GM18867 (cell line): ENCODE results near the gene APOC1.
"Not testable (repeated sequence)": the region's sequence is repeated elsewhere in the genome, so short reads cannot be mapped to it uniquely, and the experiment has no call there.

Experiments used
- ATAC-seq: cut with Tn5 transposase; IDR thresholded peaks from one replicate; pipeline ENCODE4 v1.9.1; 2021; ENCODE audit warnings: mild to moderate bottlenecking, moderate library complexity; ENCODE audit not compliant: unreplicated experiment

Gene APOC1

DNA sequence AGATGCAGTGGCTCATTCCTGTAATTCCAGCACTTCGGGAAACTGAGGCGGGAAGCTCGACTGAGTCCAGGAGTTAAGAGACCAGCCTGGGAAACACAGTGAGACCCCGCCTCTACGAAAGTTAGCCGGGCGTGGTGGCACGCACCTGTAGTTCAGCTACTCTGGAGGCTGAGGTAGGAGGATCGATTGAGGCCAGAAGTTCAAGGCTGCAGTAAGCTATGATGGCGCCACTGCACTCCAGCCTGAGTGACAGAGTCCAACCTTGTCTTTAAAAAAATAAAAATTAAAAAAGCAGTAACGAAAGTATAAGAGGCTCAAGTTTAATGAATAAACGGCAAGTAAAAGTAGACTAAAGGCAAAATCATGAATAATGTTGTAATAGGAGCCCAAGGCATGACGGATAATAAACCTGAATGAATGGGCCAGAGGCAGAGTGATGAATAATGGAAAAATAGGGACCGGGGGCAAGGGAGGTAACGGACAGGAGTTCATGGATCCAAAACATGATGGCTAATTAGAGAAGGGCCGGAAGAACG, 24.5 kb upstream of the APOC1 start:
- no peak for ATAC-seq

DNA sequence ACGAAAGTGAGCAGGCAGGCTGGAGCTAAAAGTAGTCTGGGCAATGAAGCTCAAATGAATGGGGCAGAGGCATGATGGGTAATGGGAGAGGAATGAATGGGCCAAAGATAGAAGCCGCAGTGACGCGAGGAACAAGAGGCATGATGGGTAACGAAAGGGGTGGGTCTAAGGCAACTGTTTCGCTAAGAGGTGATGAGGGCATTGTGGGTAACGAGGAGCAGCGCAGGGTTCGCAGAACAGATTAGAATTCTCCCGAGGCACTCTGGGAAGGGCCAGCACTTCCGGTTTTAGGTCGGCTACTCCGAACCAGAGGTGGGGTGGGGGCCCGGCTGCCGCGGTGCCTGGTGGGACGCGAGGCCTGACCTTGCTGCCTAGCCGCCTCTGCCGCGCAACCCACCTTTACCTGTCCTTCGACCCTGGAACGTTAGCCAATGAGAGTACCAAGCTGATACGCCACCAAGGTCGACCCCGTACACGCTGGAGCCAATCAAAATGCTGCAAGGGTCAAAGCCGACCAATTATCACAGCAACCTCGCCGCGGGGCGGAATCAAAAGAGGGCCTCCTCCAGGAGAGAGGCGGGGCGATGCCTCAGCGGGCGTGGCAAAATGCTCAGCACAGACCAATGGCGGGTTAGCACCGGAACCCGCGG, 23.9 kb upstream of the APOC1 start:
- ATAC-seq, result peak; percentile 79

GRCh38 chr19:44891016-44891882, 23.2 kb upstream of the APOC1 start, which contains the start of gene TOMM40:
Gene TOMM40 (plus strand): TSS chr19:44891254. CDS start chr19:44891416, 162 bp downstream.
- ATAC-seq, result peak; percentile 63

DNA sequence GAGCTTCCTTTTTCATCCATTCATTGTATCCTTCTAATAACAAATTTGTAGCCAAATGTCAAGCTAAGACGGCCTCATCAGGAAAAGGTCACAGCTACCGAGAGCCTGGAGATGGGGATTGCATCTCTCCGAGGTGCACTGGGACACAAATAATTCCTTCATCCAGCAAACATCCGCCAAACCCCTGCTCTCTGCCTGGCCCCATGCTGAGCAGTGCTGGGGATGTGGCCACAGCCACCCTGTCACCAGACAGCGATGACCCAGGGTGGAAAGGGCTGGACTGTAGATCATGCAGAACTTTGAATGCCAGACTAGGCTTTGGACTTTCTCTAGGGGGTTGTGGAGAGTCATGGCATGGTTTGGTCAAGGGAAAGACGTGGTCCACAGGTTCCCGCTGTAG, 21.5 kb upstream of the APOC1 start:
- ATAC-seq, result no peak

DNA sequence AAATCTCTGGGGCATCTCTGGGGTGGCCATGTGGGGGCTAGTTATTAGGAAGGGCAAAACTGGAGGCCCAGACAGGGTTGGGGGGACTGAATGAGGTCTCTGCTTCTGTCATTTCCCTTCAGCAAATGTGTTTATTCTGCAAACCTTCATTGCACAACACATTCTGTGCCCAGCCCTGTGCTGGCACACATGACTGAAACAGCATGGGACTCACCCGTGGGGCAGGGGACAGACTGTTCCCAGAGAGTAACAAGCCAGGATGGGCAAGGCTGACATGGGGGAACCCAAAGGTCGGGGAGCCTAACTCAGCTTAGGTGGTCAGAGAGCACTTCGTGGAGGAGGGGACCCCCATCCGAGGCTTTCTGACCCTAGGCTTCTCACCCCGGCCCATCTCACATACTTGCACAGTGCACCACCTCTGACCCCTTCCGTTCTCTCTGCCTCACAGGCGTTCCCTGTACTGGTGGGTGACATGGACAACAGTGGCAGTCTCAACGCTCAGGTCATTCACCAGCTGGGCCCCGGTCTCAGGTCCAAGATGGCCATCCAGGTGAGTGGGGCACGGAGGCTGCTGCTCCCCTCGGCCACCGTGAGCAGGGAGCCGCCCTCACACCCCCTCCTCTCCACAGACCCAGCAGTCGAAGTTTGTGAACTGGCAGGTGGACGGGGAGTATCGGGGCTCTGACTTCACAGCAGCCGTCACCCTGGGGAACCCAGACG, 20.9 kb upstream of the APOC1 start:
- ATAC-seq, result no peak

GRCh38 chr19:44894052-44894400, 20.4 kb upstream of the APOC1 start:
- ATAC-seq, result no peak

- no peak for ATAC-seq
Measured at GRCh38 chr19:44894946-44895345, 19.5 kb upstream of the APOC1 start.

- no peak for ATAC-seq
Measured at GRCh38 chr19:44897835-44898234, 16.6 kb upstream of the APOC1 start.

- ATAC-seq, result no peak
Measured at GRCh38 chr19:44900328-44901244, 13.8 kb upstream of the APOC1 start.

GRCh38 chr19:44903216-44903601, 11.2 kb upstream of the APOC1 start:
- ATAC-seq, result no peak

DNA sequence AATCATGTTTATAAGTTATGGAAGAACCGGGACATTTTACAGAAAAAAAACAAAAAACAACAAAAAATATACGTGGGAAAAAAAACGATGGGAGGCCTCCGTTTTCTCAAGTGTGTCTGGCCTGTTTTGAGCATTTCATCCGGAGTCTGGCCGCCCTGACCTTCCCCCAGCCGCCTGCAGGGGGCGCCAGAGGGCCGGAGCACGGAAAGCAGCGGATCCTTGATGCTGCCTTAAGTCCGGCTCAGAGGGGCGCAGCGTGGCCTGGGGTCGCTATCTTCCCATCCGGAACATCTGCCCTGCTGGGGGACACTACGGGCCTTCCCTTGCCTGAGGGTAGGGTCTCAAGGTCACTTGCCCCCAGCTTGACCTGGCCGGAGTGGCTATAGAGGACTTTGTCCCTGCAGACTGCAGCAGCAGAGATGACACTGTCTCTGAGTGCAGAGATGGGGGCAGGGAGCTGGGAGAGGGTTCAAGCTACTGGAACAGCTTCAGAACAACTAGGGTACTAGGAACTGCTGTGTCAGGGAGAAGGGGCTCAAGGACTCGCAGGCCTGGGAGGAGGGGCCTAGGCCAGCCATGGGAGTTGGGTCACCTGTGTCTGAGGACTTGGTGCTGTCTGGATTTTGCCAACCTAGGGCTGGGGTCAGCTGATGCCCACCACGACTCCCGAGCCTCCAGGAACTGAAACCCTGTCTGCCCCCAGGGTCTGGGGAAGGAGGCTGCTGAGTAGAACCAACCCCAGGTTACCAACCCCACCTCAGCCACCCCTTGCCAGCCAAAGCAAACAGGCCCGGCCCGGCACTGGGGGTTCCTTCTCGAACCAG, 10.6 kb upstream of the APOC1 start:
- ATAC-seq, result no peak

DNA sequence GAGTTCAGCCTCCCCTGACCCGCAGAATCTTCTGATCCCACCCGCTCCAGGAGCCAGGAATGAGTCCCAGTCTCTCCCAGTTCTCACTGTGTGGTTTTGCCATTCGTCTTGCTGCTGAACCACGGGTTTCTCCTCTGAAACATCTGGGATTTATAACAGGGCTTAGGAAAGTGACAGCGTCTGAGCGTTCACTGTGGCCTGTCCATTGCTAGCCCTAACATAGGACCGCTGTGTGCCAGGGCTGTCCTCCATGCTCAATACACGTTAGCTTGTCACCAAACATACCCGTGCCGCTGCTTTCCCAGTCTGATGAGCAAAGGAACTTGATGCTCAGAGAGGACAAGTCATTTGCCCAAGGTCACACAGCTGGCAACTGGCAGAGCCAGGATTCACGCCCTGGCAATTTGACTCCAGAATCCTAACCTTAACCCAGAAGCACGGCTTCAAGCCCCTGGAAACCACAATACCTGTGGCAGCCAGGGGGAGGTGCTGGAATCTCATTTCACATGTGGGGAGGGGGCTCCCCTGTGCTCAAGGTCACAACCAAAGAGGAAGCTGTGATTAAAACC, 9.9 kb upstream of the APOC1 start:
- no peak for ATAC-seq

- no peak for ATAC-seq
Measured at GRCh38 chr19:44905437-44906160, 8.8 kb upstream of the APOC1 start, which contains the start of gene APOE. Gene APOE (plus strand): TSS chr19:44905796. CDS start chr19:44906625, 829 bp downstream.

DNA sequence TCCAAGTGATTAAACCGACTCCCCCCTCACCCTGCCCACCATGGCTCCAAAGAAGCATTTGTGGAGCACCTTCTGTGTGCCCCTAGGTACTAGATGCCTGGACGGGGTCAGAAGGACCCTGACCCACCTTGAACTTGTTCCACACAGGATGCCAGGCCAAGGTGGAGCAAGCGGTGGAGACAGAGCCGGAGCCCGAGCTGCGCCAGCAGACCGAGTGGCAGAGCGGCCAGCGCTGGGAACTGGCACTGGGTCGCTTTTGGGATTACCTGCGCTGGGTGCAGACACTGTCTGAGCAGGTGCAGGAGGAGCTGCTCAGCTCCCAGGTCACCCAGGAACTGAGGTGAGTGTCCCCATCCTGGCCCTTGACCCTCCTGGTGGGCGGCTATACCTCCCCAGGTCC, 6.8 kb upstream of the APOC1 start:
- no peak for ATAC-seq

- no peak for ATAC-seq
Measured at GRCh38 chr19:44908074-44908835, 6.2 kb upstream of the APOC1 start.

DNA sequence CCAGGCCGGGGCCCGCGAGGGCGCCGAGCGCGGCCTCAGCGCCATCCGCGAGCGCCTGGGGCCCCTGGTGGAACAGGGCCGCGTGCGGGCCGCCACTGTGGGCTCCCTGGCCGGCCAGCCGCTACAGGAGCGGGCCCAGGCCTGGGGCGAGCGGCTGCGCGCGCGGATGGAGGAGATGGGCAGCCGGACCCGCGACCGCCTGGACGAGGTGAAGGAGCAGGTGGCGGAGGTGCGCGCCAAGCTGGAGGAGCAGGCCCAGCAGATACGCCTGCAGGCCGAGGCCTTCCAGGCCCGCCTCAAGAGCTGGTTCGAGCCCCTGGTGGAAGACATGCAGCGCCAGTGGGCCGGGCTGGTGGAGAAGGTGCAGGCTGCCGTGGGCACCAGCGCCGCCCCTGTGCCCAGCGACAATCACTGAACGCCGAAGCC, 5.6 kb upstream of the APOC1 start:
- ATAC-seq, result no peak

DNA sequence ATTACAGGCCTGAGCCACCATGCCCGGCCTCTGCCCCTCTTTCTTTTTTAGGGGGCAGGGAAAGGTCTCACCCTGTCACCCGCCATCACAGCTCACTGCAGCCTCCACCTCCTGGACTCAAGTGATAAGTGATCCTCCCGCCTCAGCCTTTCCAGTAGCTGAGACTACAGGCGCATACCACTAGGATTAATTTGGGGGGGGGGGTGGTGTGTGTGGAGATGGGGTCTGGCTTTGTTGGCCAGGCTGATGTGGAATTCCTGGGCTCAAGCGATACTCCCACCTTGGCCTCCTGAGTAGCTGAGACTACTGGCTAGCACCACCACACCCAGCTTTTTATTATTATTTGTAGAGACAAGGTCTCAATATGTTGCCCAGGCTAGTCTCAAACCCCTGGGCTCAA, 4.6 kb upstream of the APOC1 start:
- no peak for ATAC-seq

DNA sequence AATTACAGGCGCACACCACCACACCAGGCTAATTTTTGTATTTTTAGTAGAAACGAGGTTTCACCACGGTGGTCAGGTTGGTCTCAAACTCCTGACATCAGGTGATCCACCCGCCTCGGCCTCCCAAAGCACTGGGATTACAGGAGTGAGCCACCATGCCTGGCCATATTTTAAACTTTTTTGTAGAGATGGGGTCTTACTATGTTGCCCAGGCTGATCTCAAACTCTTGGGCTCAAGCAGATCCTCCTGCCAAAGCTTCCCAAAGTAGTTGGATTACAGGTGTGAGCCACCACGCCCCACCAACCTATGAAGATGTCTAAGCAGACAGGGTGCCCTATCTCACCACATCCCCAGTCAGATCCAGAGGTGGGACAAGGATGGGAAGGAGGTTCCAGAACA, 2.5 kb upstream of the APOC1 start:
- ATAC-seq, result not testable (repeated sequence)
